K562 (cell line): ENCODE results near the gene OCEL1. TPM values are rescaled to one million over a fixed set of nuclear protein-coding genes. Genes with fewer than 3 reads are reported as not detected.
A peak's percentile ranks its signal among the peaks of the same experiment; 100 is the strongest.

Source experiments
- CBX5 ChIP-seq: IDR thresholded peaks from 2 replicates; pipeline ENCODE4 v1.6.1; 2014; ENCODE audit warnings: low read depth, borderline replicate concordance
- CEBPB ChIP-seq: fragments of 450-650 bp; IDR thresholded peaks from 2 replicates; pipeline ENCODE4 v1.6.1; 2016; ENCODE audit warnings: missing genetic modification characterization, missing compliant biosample characterization
- CEBPZ ChIP-seq: fragments of 150-350 bp; IDR thresholded peaks from 2 replicates; pipeline ENCODE4 v1.6.1; 2014; ENCODE audit warnings: low read depth, mild to moderate bottlenecking, low read length, borderline replicate concordance
- CREM ChIP-seq: IDR thresholded peaks from 2 replicates; pipeline ENCODE4 v1.6.1; 2014; ENCODE audit warnings: antibody characterized with exemption, low read depth
- DMBX1 ChIP-seq: fragments of 250-450 bp; sonication (Bioruptor Pico); IDR thresholded peaks from 2 replicates; pipeline ENCODE4 v1.8.0; 2022; ENCODE audit warnings: inconsistent platforms, mild to moderate bottlenecking, moderate library complexity, borderline replicate concordance
- EP400 ChIP-seq: fragments of 450-650 bp; IDR thresholded peaks from 2 replicates; pipeline ENCODE4 v1.6.1; 2017; ENCODE audit warnings: antibody characterized with exemption, mild to moderate bottlenecking, moderate library complexity
- FOXM1 ChIP-seq, 2 experiments: fragments of 450-650 bp in 1 of 2; sonication (generic) in 1 of 2; formaldehyde crosslinking in 1 of 2; IDR thresholded peaks; 2 replicates each; pipeline versions ENCODE4 v1.6.1 to v1.9.0; 2017 to 2022; ENCODE audit warnings: low read depth in 2 of 2, mild to moderate bottlenecking in 2 of 2, missing genetic modification reagents in 1 of 2, moderate library complexity in 1 of 2
- HMG20A ChIP-seq: fragments of 450-650 bp; formaldehyde crosslinking; conservative IDR thresholded peaks from 2 replicates; pipeline ENCODE4 v1.4.0; 2020; ENCODE audit warnings: mild to moderate bottlenecking, mixed read lengths
- NFATC3 ChIP-seq: fragments of 450-650 bp; IDR thresholded peaks from 2 replicates; pipeline ENCODE4 v1.6.1; 2017; ENCODE audit warnings: mild to moderate bottlenecking
- PRDM10 ChIP-seq: fragments of 450-650 bp; IDR thresholded peaks from 2 replicates; pipeline ENCODE4 v1.6.1; 2018; ENCODE audit not compliant: partially characterized antibody
- SOX6 ChIP-seq: fragments of 450-650 bp; IDR thresholded peaks from 2 replicates; pipeline ENCODE4 v1.6.1; 2014; ENCODE audit warnings: mild to moderate bottlenecking
- TEAD2 ChIP-seq: fragments of 450-650 bp; IDR thresholded peaks from 2 replicates; pipeline ENCODE4 v1.6.1; 2016; ENCODE audit warnings: missing genetic modification characterization, control low read depth, missing compliant biosample characterization
- ZBTB1 ChIP-seq: sonication (generic); formaldehyde crosslinking; IDR thresholded peaks from 2 replicates; pipeline ENCODE4 v1.8.1; 2023; ENCODE audit warnings: missing genetic modification reagents, low read depth, mild to moderate bottlenecking, borderline replicate concordance
- ZFP1 ChIP-seq: fragments of 450-650 bp; formaldehyde crosslinking; IDR thresholded peaks from 2 replicates; pipeline ENCODE4 v1.4.0; 2020; ENCODE audit warnings: mild to moderate bottlenecking, mixed read lengths
- ZHX1 ChIP-seq: fragments of 150-350 bp; conservative IDR thresholded peaks from 2 replicates; pipeline ENCODE4 v1.6.1; 2014; ENCODE audit warnings: low read length
- ZNF282 ChIP-seq: sonication (generic); formaldehyde crosslinking; IDR thresholded peaks from 2 replicates; pipeline ENCODE4 v1.8.1; 2023; ENCODE audit warnings: missing genetic modification reagents
- polyA plus RNA-seq, 8 experiments: library from polyadenylated mRNA; depleted of rRNA in 4 of 8; stranded (reverse) in 5 of 8; unstranded in 3 of 8; fragments of >200 nt; fragmentation: Nextera tagmentation in 2 of 8; fragmentation: Illumina TruSeq in 1 of 8; extraction: Ambion mirVana in 2 of 8; extraction: Trizol in 1 of 8; gene quantifications; 2 replicates each; pipeline versions ENCODE4 v1.2.1 to v1.2.3, GENCODE V29; 2011 to 2014; ENCODE audit warnings: inconsistent platforms in 1 of 8, missing spikeins in 1 of 8
- total RNA-seq, 7 experiments: library from RNA; depleted of rRNA in 6 of 7; stranded (reverse); fragments of >200 nt in 6 of 7; fragmentation: Illumina TruSeq in 2 of 7; extraction: Trizol in 2 of 7; gene quantifications; 2 replicates each; pipeline versions ENCODE4 v1.2.1 to v1.2.3, GENCODE V29; 2011 to 2021; ENCODE audit warnings: low replicate concordance in 1 of 7

Gene OCEL1
- total and polyA plus RNA-seq, 9 of the 15 experiments (the other 6 are each of a cell fraction or from before 2014, with no cell fraction given), result 8.0 to 38.0 (median 12.4) TPM

GRCh38 chr19:17235300-17235970 is 9.4 kb downstream of the OCEL1 start (continued):
- TF ChIP-seq ZHX1 (no peak), CEBPZ (no peak), ZNF282 (CRISPR knock-in tag) (peak; percentile 34; the same call in 1 of the 2 replicates), SOX6 (peak; percentile 45; the same call in 1 of the 2 replicates), HMG20A (CRISPR knock-in tag) (no peak), ZBTB1 (CRISPR knock-in tag) (0 out of 2 replicates have a peak, but pooled peaks have one; percentile 2), NFATC3 (no peak), PRDM10 (no peak), DMBX1 (CRISPR knock-in tag) (peak; percentile 70), CEBPB (no peak), ZFP1 (CRISPR knock-in tag) (no peak), CREM (peak; percentile 36; the same call in 1 of the 2 replicates), CBX5 (no peak), EP400 (peak; percentile 77; the same call in 1 of the 2 replicates), FOXM1 (IDR thresholded peaks at IDR 0.05; ENCODE audit: low read depth) (no peak), FOXM1 (CRISPR knock-in tag; IDR thresholded peaks at IDR 0.05; ENCODE audit: low read depth) (peak; percentile 55; the same call in 1 of the 2 replicates), TEAD2 (no peak)
